Skeletal muscle tissue (tissue), 4 donors: ENCODE measurements around the gene PRKCE. TPM values are rescaled to one million over a fixed set of nuclear protein-coding genes. Genes with fewer than 3 reads are reported as not detected.

ENCODE experiments used
- H3K27ac ChIP-seq: one replicate; pipeline ENCODE4 v1.7.0; 2013; ENCODE audit warnings: mild to moderate bottlenecking, low read depth, low read length, inconsistent platforms
- H3K27me3 ChIP-seq, 3 donors: one replicate each; pipeline ENCODE4 v1.7.0; 2013; ENCODE audit warnings: low read length in 3 of 3; ENCODE audit not compliant: control insufficient read depth in 3 of 3, insufficient read depth in 3 of 3
- H3K36me3 ChIP-seq, 3 donors: one replicate each; pipeline ENCODE4 v1.7.0; 2013; ENCODE audit warnings: low read length in 3 of 3; ENCODE audit not compliant: control insufficient read depth in 3 of 3, insufficient read depth in 3 of 3
- H3K4me1 ChIP-seq, 3 donors: one replicate each; pipeline ENCODE4 v1.7.0; 2013; ENCODE audit warnings: low read length in 3 of 3, mild to moderate bottlenecking in 3 of 3; ENCODE audit not compliant: control insufficient read depth in 3 of 3, insufficient read depth in 3 of 3
- H3K4me3 ChIP-seq, 3 donors: one replicate each; pipeline ENCODE4 v1.7.0; 2013; ENCODE audit warnings: low read length in 3 of 3
- H3K9ac ChIP-seq, 3 donors: one replicate each; pipeline ENCODE4 v1.7.0; 2013; ENCODE audit warnings: low read length in 3 of 3, mild to moderate bottlenecking in 3 of 3, moderate library complexity in 2 of 3, low read depth in 1 of 3
- H3K9me3 ChIP-seq, 3 donors: one replicate each; pipeline ENCODE4 v1.7.0; 2013; ENCODE audit warnings: low read length in 3 of 3; ENCODE audit not compliant: control insufficient read depth in 3 of 3
- total RNA-seq: library from RNA; depleted of rRNA; stranded (reverse); fragments of >200 nt; gene quantifications from one replicate; pipeline ENCODE4 v1.2.3, GENCODE V29; 2014
- donor health status: Osteomylitis.

Gene PRKCE
- total RNA-seq, 1 donor from 2014 or later = 9.4 TPM

DNA sequence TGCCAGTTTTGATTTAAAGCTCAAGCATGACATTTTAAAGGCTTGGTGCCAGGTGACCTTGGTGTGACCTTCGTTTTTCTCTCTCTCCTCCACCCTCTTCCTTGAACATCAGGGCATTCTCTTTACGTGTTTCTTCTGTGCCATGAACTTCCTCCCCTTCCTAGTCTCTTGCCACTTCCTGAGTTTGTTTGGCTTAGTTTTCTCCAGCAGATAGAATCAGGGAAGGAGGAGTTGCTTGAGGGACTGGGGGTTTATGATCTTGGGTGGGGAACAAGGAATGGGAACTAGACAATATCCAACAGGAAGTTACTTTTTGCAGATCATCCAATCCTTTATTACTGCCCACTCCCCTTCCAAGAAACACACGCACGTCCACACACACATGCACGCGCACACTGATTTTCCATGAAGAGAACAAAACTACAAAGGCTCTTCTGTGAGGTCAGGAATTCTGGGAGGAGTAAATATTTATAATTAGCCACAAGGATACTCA, 435.1 kb downstream of the PRKCE start:
- Histone ChIP-seq H3K27me3 (no peaks in the 10 kb centered on the region), H3K9me3 (no peaks in the 10 kb centered on the region), H3K4me3 (no peak overlapping the region), H3K4me1 (peaks cover 2 to 9% (median 3%) of the 10 kb centered on the region in 3 donors), H3K27ac (peak overlapping the region; percentile 14), H3K36me3 (peaks cover 0 to 15% (median 4%) of the 10 kb centered on the region in 3 donors), H3K9ac (no peak overlapping the region)

DNA sequence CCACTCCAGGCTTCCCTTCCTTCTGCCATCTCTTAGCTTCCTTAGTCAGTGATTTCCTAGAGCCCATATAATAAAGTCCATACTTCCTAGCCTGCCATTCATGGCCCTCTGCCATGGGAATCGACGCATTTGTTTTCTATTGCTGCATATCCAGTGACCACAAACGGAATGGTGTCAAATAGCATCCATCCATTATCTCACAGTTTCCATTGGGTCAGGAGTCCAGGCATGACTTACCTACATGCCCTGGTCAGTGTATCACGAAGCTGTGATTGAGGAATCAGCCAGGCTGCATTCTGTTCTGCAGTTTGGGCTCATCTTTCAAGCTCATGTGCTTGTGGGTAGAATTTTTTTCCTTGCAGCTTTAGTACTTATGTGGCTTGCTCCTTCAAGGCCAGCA, 436.0 kb downstream of the PRKCE start:
- Histone ChIP-seq H3K9ac (no peak overlapping the region), H3K4me1 (peaks cover 2 to 9% (median 3%) of the 10 kb centered on the region in 3 donors), H3K9me3 (no peaks in the 10 kb centered on the region), H3K27me3 (no peaks in the 10 kb centered on the region), H3K27ac (peak overlapping the region; percentile 52), H3K36me3 (peaks cover 0 to 15% (median 4%) of the 10 kb centered on the region in 3 donors), H3K4me3 (no peak overlapping the region)

DNA sequence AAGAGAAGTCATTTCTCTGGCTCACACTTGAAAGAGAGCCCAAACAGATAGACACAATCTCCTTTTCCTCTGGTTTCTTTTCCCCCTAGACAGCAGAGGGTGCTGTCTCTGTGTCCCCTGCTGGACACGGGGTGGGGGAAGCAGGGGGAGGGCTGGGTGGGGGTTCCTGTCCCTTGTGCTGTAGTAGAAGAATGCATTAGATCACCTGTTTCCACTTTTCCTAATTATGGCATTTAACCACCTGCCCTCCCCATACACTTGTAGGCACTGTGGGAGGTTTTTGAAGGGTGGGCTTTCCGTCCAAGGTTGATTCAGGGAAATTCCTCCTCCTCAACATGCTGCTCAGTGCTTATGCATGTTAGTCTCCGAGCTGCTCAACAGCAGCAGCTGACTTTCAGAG, 439.5 kb downstream of the PRKCE start:
- H3K27ac ChIP-seq = peak overlapping the region; percentile 14
- no peak overlapping the region for H3K4me3 ChIP-seq
- H3K36me3 ChIP-seq = peaks cover 0 to 15% (median 4%) of the 10 kb centered on the region in 3 donors
- peaks cover 2 to 9% (median 7%) of the 10 kb centered on the region in 3 donors for H3K4me1 ChIP-seq
- no peaks in the 10 kb centered on the region for H3K9me3 ChIP-seq
- H3K9ac ChIP-seq = no peak overlapping the region
- H3K27me3 ChIP-seq = no peaks in the 10 kb centered on the region

DNA sequence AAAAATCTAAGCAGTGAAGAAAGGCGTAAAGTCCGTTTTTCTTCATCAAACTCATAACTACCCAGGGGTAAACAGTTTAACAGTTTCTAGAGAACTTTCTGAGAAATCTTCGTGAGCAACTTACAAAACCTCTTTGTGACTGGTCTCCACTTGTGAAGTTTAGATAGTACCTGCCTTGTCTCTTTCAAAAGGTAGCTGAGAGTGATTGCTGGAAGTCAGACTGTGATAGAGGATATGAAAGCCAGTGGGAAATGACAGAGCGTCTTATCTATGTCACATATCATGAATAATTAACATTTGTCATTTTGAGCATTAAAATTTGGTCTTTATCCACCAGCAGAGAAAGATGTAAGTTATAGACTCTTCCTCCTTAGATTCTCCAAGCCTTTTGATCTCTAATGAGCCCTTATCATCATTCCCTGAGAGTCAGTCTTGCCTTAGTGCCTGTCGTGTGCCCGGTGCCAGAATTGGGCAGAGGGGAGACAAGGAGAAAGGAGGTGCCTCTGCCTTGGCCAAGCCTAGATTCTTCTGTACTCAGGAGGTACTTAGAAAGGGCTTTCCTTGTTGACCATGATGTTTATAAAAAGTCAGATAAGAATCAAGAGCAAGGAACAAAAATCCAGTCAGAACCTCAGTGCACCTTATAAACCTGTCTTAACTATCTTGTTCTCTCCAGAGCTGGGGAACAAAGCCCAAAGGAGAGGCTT, 440.6 kb downstream of the PRKCE start:
- Histone ChIP-seq H3K4me3 (no peak overlapping the region), H3K4me1 (peaks cover 2 to 8% (median 7%) of the 10 kb centered on the region in 3 donors), H3K27ac (peak overlapping the region; percentile 14), H3K27me3 (no peaks in the 10 kb centered on the region), H3K9ac (no peak overlapping the region), H3K36me3 (peaks cover 0 to 13% (median 4%) of the 10 kb centered on the region in 3 donors), H3K9me3 (no peaks in the 10 kb centered on the region)

DNA sequence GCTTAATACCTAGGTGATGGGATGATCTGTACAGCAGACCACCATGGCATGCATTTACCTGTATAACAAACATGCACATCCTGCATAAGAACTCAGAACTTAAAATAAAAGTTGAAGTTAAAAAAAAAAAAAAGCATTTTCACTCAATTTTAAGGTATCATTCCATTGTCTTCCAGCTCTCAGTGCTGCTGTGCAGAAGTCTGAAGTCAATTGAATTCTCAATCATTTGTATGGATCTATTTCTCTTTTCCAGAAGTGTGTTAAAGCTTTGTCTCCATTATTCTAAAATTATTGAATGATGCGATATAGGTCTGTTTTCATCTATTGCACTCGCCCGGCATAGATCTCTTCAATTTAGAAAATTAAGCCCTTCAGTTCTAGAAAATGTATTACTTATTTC, 443.2 kb downstream of the PRKCE start:
- H3K4me3 ChIP-seq = no peak overlapping the region
- H3K27ac ChIP-seq = no peak overlapping the region

GRCh38 chr2:46095830-46096229, 444.4 kb downstream of the PRKCE start:
- H3K9ac ChIP-seq = no peak overlapping the region
- H3K4me3 ChIP-seq = no peak overlapping the region
- no peak overlapping the region for H3K27ac ChIP-seq
- H3K9me3 ChIP-seq = no peaks in the 10 kb centered on the region
- no peaks in the 10 kb centered on the region for H3K36me3 ChIP-seq
- no peaks in the 10 kb centered on the region for H3K27me3 ChIP-seq
- peaks cover 8 to 13% (median 9%) of the 10 kb centered on the region in 3 donors for H3K4me1 ChIP-seq

More for the DNA sequence above, 443.2 kb downstream of the PRKCE start:
- no peaks in the 10 kb centered on the region for H3K9me3 ChIP-seq
- H3K9ac ChIP-seq = no peak overlapping the region
- no peaks in the 10 kb centered on the region for H3K36me3 ChIP-seq
- H3K27me3 ChIP-seq = no peaks in the 10 kb centered on the region
- peaks cover 8 to 13% (median 9%) of the 10 kb centered on the region in 3 donors for H3K4me1 ChIP-seq

GRCh38 chr2:46096260-46096659, 444.8 kb downstream of the PRKCE start:
- Histone ChIP-seq H3K9ac (no peak overlapping the region), H3K9me3 (no peaks in the 10 kb centered on the region), H3K4me1 (peaks cover 8 to 13% (median 9%) of the 10 kb centered on the region in 3 donors), H3K4me3 (no peak overlapping the region), H3K27ac (no peak overlapping the region), H3K36me3 (no peaks in the 10 kb centered on the region), H3K27me3 (no peaks in the 10 kb centered on the region)

GRCh38 chr2:46097714-46098480, 446.4 kb downstream of the PRKCE start:
- peak overlapping the region; percentile 63 for H3K27ac ChIP-seq
- no peak overlapping the region for H3K4me3 ChIP-seq
- H3K9ac ChIP-seq = no peak overlapping the region

DNA sequence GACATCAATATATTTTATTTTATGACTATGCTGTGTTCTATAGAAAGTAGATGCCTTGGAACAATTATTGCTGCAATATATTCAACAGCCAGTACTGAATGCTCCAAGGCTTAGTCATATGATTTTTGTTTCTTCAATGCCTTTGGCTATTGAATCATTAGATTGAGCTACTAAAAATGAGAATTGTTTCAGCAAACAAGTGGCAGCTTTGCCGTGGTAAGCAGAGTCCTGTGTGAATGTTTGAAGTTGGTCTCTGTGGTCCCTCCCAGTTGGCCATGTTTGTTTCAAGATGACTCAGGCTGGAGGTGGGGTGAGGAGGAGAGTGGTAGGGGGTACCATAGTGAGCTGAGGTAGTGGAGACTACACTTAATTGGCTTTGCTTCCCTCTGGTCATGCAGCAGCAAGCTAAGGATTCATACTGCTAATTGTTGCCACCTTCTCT, 447.2 kb downstream of the PRKCE start:
- H3K4me3 ChIP-seq = no peak overlapping the region
- H3K27ac ChIP-seq = no peak overlapping the region
- no peaks in the 10 kb centered on the region for H3K27me3 ChIP-seq
- peaks cover 8 to 13% (median 9%) of the 10 kb centered on the region in 3 donors for H3K4me1 ChIP-seq
- no peaks in the 10 kb centered on the region for H3K9me3 ChIP-seq
- H3K9ac ChIP-seq = no peak overlapping the region
- H3K36me3 ChIP-seq = no peaks in the 10 kb centered on the region

More at GRCh38 chr2:46097714-46098480, 446.4 kb downstream of the PRKCE start:
- Histone ChIP-seq H3K9me3 (no peaks in the 10 kb centered on the region), H3K36me3 (no peaks in the 10 kb centered on the region), H3K27me3 (no peaks in the 10 kb centered on the region), H3K4me1 (peaks cover 8 to 13% (median 9%) of the 10 kb centered on the region in 3 donors)
